Activated T-cell treated with anti-CD3 and anti-CD28 coated beads, Interleukin-2, amount 50 U/mL, for 72 hours (primary cell): ENCODE measurements around the gene ACER3. TPM values are rescaled to one million over a fixed set of nuclear protein-coding genes. Genes with fewer than 3 reads are reported as not detected.
"Not testable (repeated sequence)": the region's sequence is repeated elsewhere in the genome, so short reads cannot be mapped to it uniquely, and the experiment has no call there.

Experiments
- ATAC-seq, 2 donors: fragments of 150-1000 bp; cut with Tn5 transposase; replicated peaks in 1 of 2; 2 replicates each; pipeline ENCODE4 v1.10.0; 2021; ENCODE audit warnings: moderate library complexity in 2 of 2, mild to moderate bottlenecking in 1 of 2
- DNase-seq, 2 donors: peaks; one replicate each; pipeline ENCODE4 v3.0.0; 2021 to 2022; ENCODE audit warnings: mixed read lengths in 1 of 2
- H3K27ac Mint-ChIP-seq: one replicate; pipeline ENCODE4 v1.8.0; 2022; ENCODE audit warnings: mild to moderate bottlenecking, moderate library complexity, mixed read lengths
- H3K27me3 Mint-ChIP-seq: one replicate; pipeline ENCODE4 v1.8.0; 2022; ENCODE audit warnings: low read depth, mixed read lengths
- H3K36me3 Mint-ChIP-seq, 2 donors: one replicate each; pipeline ENCODE4 v1.8.0; 2022; ENCODE audit warnings: mixed read lengths in 2 of 2, mild to moderate bottlenecking in 1 of 2; ENCODE audit not compliant: insufficient read depth in 2 of 2
- H3K4me1 Mint-ChIP-seq: one replicate; pipeline ENCODE4 v1.8.0; 2022; ENCODE audit warnings: low read depth, mixed read lengths
- H3K4me3 Mint-ChIP-seq, 2 donors: one replicate each; pipeline ENCODE4 v1.8.0; 2022; ENCODE audit warnings: mild to moderate bottlenecking in 2 of 2, mixed read lengths in 2 of 2, moderate library complexity in 2 of 2
- H3K9me3 Mint-ChIP-seq, 2 donors: one replicate each; pipeline ENCODE4 v1.8.0; 2022; ENCODE audit warnings: mixed read lengths in 2 of 2
- total RNA-seq, 2 donors: library from RNA; stranded (reverse); gene quantifications; one replicate each; pipeline ENCODE4 v1.2.3, GENCODE V29; 2022

ACER3 gene
- total RNA-seq, 2 donors from 2014 or later, result 13.1 to 16.2 TPM

GRCh38 chr11:76897233-76897632 is 36.5 kb downstream of the ACER3 start:
- H3K4me3 Mint-ChIP-seq, result no peak overlapping the region

GRCh38 chr11:76901144-76901543 is 40.4 kb downstream of the ACER3 start:
- peaks cover 0 to 1% of the 10 kb centered on the region in 2 donors for H3K36me3 Mint-ChIP-seq
- ATAC-seq, result no peak
- H3K27ac Mint-ChIP-seq, result no peak overlapping the region
- H3K9me3 Mint-ChIP-seq, result no peaks in the 10 kb centered on the region
- H3K4me3 Mint-ChIP-seq, result no peak overlapping the region
- DNase-seq, result no peak
- no peaks in the 10 kb centered on the region for H3K27me3 Mint-ChIP-seq
- H3K4me1 Mint-ChIP-seq, result no peaks in the 10 kb centered on the region

More at GRCh38 chr11:76897233-76897632, 36.5 kb downstream of the ACER3 start:
- DNase-seq (no peak), ATAC-seq (no peak)
- Mint-ChIP-seq H3K9me3 (no peaks in the 10 kb centered on the region), H3K27me3 (no peaks in the 10 kb centered on the region), H3K4me1 (no peaks in the 10 kb centered on the region), H3K36me3 (no peaks in the 10 kb centered on the region), H3K27ac (no peak overlapping the region)

- H3K27ac Mint-ChIP-seq, ATAC-seq, DNase-seq, H3K36me3 Mint-ChIP-seq, H3K27me3 Mint-ChIP-seq, H3K4me3 Mint-ChIP-seq, H3K9me3 Mint-ChIP-seq, H3K4me1 Mint-ChIP-seq: not testable (repeated sequence)
Observed at GRCh38 chr11:76901622-76902021, 40.9 kb downstream of the ACER3 start.

- no peak for DNase-seq
- peak overlapping the region; percentile 18 for H3K27ac Mint-ChIP-seq
- H3K36me3 Mint-ChIP-seq, result peaks cover 0 to 1% of the 10 kb centered on the region in 2 donors
- ATAC-seq, result no peak
- no peaks in the 10 kb centered on the region for H3K27me3 Mint-ChIP-seq
- H3K9me3 Mint-ChIP-seq, result no peaks in the 10 kb centered on the region
- no peak overlapping the region for H3K4me3 Mint-ChIP-seq
- no peaks in the 10 kb centered on the region for H3K4me1 Mint-ChIP-seq
Observed at GRCh38 chr11:76902121-76903014, 41.6 kb downstream of the ACER3 start.

- Mint-ChIP-seq H3K27me3 (no peaks in the 10 kb centered on the region), H3K4me1 (no peaks in the 10 kb centered on the region), H3K36me3 (peaks cover 1 to 2% of the 10 kb centered on the region in 2 donors), H3K9me3 (peaks cover 2% of the 10 kb centered on the region in 2 donors), H3K27ac (no peak overlapping the region), H3K4me3 (no peak overlapping the region)
- no peak for ATAC-seq
- no peak for DNase-seq
Observed at GRCh38 chr11:76903325-76903724, 42.6 kb downstream of the ACER3 start.

- ATAC-seq, result no peak
- H3K9me3 Mint-ChIP-seq, result peaks cover 2 to 3% of the 10 kb centered on the region in 2 donors
- no peak for DNase-seq
- no peak overlapping the region for H3K27ac Mint-ChIP-seq
- H3K27me3 Mint-ChIP-seq, result no peaks in the 10 kb centered on the region
- H3K36me3 Mint-ChIP-seq, result peaks cover 0 to 2% of the 10 kb centered on the region in 2 donors
- H3K4me3 Mint-ChIP-seq, result no peak overlapping the region
- no peaks in the 10 kb centered on the region for H3K4me1 Mint-ChIP-seq
Observed at GRCh38 chr11:76910620-76911414, 50.1 kb downstream of the ACER3 start.

- no peak overlapping the region for H3K27ac Mint-ChIP-seq
- H3K9me3 Mint-ChIP-seq, result peaks cover 2 to 3% of the 10 kb centered on the region in 2 donors
- no peaks in the 10 kb centered on the region for H3K27me3 Mint-ChIP-seq
- no peaks in the 10 kb centered on the region for H3K4me1 Mint-ChIP-seq
- no peak overlapping the region for H3K4me3 Mint-ChIP-seq
- no peak for ATAC-seq
- DNase-seq, result no peak
- peaks cover 0 to 2% of the 10 kb centered on the region in 2 donors for H3K36me3 Mint-ChIP-seq
Observed at GRCh38 chr11:76911415-76911808, 50.7 kb downstream of the ACER3 start.

- Mint-ChIP-seq H3K4me1 (peaks cover 9% of the 10 kb centered on the region), H3K27me3 (no peaks in the 10 kb centered on the region), H3K27ac (no peak overlapping the region), H3K4me3 (no peak overlapping the region), H3K36me3 (no peaks in the 10 kb centered on the region), H3K9me3 (no peaks in the 10 kb centered on the region)
- ATAC-seq (no peak), DNase-seq (no peak)
Observed at GRCh38 chr11:76916712-76917111, 56.0 kb downstream of the ACER3 start.

GRCh38 chr11:76918941-76919386 is 58.2 kb downstream of the ACER3 start:
- Mint-ChIP-seq H3K4me1 (peaks cover 9% of the 10 kb centered on the region), H3K27ac (no peak overlapping the region), H3K27me3 (no peaks in the 10 kb centered on the region), H3K9me3 (no peaks in the 10 kb centered on the region), H3K36me3 (no peaks in the 10 kb centered on the region), H3K4me3 (no peak overlapping the region)
- ATAC-seq (no peak), DNase-seq (no peak)

- DNase-seq (no peak), ATAC-seq (no peak)
- Mint-ChIP-seq H3K9me3 (no peaks in the 10 kb centered on the region), H3K36me3 (no peaks in the 10 kb centered on the region), H3K27ac (no peak overlapping the region), H3K4me1 (peaks cover 9% of the 10 kb centered on the region), H3K27me3 (no peaks in the 10 kb centered on the region), H3K4me3 (no peak overlapping the region)
Observed at GRCh38 chr11:76919467-76919866, 58.7 kb downstream of the ACER3 start.

- H3K36me3 Mint-ChIP-seq, result no peaks in the 10 kb centered on the region
- H3K4me1 Mint-ChIP-seq, result peaks cover 9% of the 10 kb centered on the region
- peak overlapping the region; percentile 42 to 46 for H3K4me3 Mint-ChIP-seq
- no peak overlapping the region for H3K27ac Mint-ChIP-seq
- H3K9me3 Mint-ChIP-seq, result no peaks in the 10 kb centered on the region
- H3K27me3 Mint-ChIP-seq, result no peaks in the 10 kb centered on the region
- peak; percentile 63 to 70 for DNase-seq
- ATAC-seq, result peak; percentile 73 to 83
Observed at GRCh38 chr11:76919887-76920746, 59.4 kb downstream of the ACER3 start.

- Mint-ChIP-seq H3K9me3 (no peaks in the 10 kb centered on the region), H3K4me1 (no peaks in the 10 kb centered on the region)
- ATAC-seq, result no peak
Observed at GRCh38 chr11:76927160-76927559, 66.4 kb downstream of the ACER3 start.

More at GRCh38 chr11:76927160-76927559, 66.4 kb downstream of the ACER3 start:
- no peak for DNase-seq
- Mint-ChIP-seq H3K27ac (no peak overlapping the region), H3K27me3 (no peaks in the 10 kb centered on the region), H3K4me3 (no peak overlapping the region), H3K36me3 (peaks cover 0 to 3% of the 10 kb centered on the region in 2 donors)
